NK-92 treated with Interleukin-12 subunit alpha and Interleukin-12 subunit beta, amount 100 ng/mL, for 24 hours (cell line): ENCODE measurements around the gene HOXA5.

ENCODE experiments used
- DNase-seq: peaks from one replicate; lab custom pipeline; 2025; lab: John Stamatoyannopoulos, UW

The HOXA5 gene

GRCh38 chr7:27170426-27171324, 27.2 kb upstream of the HOXA5 start:
- no peak for DNase-seq

- DNase-seq = peak; percentile 56
These were observed 26.4 kb upstream of the HOXA5 start for GRCh38 chr7:27169658-27170425.

- DNase-seq = peak; percentile 70
These were observed 24.9 kb upstream of the HOXA5 start for GRCh38 chr7:27168265-27168947.

- DNase-seq = no peak
These were observed 24.4 kb upstream of the HOXA5 start for GRCh38 chr7:27167916-27168264.

GRCh38 chr7:27166531-27167505, 23.3 kb upstream of the HOXA5 start:
- no peak for DNase-seq

- no peak for DNase-seq
These were observed 22.6 kb upstream of the HOXA5 start for GRCh38 chr7:27165996-27166530.

GRCh38 chr7:27165089-27165995, 21.9 kb upstream of the HOXA5 start, which contains the start of gene HOXA9:
Gene HOXA9, minus strand, starts transcription at chr7:27165537. Its CDS starts 80 bp downstream, at chr7:27165457.
- peak; percentile 79 for DNase-seq

GRCh38 chr7:27164367-27165088, 21.0 kb upstream of the HOXA5 start:
- peak; percentile 21 for DNase-seq

GRCh38 chr7:27164045-27164366, 20.5 kb upstream of the HOXA5 start:
- DNase-seq = no peak

GRCh38 chr7:27163288-27164044, 20.0 kb upstream of the HOXA5 start:
- DNase-seq = no peak

GRCh38 chr7:27162561-27163287, 19.2 kb upstream of the HOXA5 start:
- DNase-seq = no peak

GRCh38 chr7:27161721-27162560, 18.5 kb upstream of the HOXA5 start:
- DNase-seq = no peak

GRCh38 chr7:27161214-27161720, 17.8 kb upstream of the HOXA5 start:
- no peak for DNase-seq

GRCh38 chr7:27160546-27161213, 17.2 kb upstream of the HOXA5 start:
- peak; percentile 73 for DNase-seq

- no peak for DNase-seq
These were observed 16.7 kb upstream of the HOXA5 start for GRCh38 chr7:27160145-27160545.
